Activated CD4-positive, CD25-positive, alpha-beta regulatory T cell treated with anti-CD3 and anti-CD28 coated beads, Interleukin-2, amount 50 U/mL, for 16 hours (primary cell): ENCODE data around the gene TSPAN33.
"Not testable (repeated sequence)": the region's sequence is repeated elsewhere in the genome, so short reads cannot be mapped to it uniquely, and the experiment has no call there.

Experiments used
- DNase-seq: peaks from one replicate; pipeline ENCODE4 v3.0.0-alpha.2; 2020; ENCODE audit warnings: low read depth, low spot score

TSPAN33 gene

DNA sequence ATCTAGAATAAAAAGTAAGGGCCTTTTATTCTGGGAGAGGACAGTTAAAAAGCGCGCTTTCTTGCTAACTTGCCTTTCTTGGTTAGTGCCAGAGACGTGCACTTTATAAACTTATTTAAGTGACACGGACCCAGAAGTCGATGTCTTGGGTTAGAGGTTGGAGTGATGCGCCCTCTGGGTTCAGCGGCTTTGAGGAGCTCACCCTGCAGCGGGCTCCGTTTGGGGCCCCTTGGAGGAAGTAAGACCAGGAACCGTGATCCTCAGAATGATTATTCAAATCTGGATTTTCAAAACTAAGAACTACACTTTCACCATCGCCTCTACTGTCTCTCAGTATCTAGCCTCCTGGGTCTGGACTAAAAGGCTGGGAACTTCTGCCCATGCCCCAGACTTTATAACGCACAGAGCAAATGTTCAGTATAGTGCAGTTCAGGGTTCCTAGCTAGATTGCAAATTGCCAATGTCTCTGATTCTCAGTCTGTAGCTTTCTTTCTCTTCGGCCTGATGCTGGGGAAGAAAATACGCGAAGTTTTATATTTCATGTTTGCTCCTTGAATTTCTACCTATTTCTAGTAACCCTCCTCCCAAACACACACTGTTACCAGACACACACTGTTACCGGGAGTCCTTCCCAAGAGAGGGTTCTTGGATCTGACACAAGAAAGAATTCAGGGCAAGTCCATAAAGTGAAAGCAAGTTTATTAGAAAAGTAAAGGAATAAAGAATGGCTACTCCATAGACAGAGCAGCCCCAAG lies 25.4 kb downstream of the TSPAN33 start:
- DNase-seq, result no peak

DNA sequence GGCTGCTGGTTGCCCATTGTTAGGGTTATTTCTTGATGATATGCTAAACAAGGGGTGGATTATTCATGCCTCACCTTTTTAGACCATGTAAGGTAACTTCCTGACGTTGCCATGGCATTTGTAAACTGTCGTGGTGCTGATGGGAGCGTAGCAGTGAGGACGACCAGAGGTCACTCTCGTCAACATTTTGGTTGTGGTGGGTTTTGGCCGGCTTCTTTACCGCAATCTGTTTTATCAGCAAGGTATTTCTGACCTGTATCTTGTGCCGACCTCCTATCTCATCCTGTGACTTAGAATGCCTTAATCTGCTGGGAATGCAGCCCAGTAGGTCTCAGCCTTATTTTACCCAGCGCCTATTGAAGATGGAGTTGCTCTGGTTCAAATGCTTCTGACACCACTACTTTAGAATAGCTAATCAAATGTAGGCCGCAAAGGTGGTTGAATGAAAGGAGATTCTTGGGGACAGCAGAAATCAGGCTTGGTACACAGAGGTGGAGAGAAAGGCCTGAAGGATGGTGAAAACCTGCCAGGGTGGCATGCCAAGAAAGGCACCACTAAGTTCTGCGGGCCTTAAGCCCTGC lies 26.0 kb downstream of the TSPAN33 start:
- DNase-seq, result no peak

DNA sequence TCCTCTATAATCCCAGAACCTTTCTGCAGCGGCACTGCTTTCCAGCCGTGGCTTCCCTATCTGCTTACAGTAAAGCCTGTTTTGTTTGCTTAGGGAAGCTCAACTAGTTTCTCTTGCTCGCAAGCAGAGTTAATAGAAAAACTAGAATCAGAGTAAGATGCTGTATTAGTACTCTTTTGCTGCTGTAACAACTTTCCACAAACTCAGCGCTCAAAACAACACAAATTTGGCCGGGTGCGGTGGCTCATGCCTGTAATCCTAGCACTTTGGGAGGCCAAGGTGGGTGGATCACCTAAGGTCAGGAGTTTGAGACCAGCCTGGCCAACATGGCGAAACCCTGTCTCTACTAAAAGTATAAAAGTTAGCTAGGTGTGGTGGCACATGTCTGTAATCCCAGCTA lies 29.4 kb downstream of the TSPAN33 start:
- not testable (repeated sequence) for DNase-seq

DNA sequence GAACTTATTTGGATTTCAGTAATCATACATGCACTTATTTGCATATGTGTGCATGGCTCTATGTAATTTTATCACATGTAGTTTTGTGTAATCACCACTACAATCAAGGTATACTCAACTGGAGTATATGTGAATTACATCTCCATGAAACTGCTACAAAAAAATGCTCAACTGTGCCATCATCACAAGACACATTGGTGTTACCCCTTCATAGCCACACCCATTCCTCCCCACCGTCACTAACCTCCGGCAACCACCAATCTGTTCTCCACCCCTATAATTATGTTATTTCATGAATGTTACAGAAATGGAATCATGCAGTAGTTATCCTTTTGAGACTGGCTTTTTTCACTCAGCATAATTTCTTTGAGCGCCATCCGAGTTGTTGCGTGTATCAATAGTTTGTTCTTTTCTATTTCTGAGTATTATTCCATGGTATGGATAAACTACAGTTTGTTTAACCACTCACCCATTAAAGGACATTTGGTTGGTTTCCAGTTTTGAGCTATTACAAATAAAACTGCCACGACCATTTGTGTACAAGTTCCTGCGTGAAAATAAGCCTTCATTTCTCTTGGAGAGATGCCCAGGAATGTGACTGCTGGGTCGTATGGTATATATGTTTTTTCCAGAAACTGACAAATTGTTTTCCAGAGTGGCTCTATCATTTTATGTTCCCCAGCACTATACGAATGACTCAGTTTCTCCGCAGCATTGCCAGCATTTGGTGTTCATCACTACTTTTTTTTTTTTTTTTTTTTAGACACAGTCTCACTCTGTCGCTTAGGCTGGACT lies 32.6 kb downstream of the TSPAN33 start:
- no peak for DNase-seq

DNA sequence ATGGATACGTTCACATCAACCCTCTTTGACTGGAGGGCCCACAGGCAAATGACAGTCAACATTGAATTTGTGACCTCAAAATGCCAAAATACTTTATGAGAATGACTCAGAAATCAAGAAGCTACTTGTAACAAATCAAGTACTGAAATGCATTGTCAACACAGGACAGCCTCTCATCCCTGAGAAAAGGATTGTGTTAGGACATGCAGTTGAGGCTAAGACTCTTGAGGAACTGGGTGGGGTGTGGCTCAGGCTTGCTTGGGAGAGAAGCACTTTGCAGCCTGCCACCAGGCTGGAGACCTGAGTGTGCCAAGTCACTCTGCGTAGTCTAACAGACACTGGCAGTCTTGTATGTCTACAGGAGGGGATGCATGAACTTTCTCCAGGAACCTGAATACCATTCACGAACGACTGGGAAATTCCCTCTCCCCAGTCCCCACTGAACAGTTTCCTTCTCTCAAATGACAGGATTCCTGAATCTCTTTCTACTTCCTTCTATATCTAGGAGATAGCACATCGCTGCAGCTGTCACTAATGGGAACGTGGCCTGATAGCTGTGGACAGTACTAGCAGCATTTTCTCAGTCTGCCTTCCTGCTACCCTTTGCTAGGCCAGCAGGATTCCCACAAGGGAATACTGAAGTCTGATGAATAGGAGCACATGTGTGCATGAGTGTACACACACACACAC lies 40.6 kb downstream of the TSPAN33 start:
- no peak for DNase-seq

DNA sequence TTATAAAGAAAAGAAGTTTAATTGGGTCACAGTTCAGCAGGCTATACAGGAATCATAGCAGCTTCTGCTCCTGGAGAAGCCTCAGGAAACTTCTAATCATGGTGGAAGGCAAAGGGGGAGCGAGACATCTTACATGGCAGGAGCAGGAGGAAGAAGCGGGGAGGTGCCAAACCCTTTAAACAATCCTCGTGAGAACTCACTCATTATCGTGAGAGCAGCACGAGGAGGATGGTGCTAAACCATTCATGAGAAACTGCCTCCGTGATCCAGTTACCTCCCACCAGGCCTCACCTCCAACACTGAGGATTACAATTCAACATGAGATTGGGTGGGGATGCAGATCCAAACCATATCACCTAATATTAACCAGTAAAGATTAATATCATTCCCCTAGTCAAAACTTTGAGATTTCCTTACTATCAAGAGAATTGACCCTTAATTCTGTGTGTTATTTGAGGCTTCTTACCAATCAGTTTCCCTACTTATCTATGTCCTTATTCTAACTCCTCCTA lies 42.3 kb downstream of the TSPAN33 start:
- DNase-seq, result no peak

DNA sequence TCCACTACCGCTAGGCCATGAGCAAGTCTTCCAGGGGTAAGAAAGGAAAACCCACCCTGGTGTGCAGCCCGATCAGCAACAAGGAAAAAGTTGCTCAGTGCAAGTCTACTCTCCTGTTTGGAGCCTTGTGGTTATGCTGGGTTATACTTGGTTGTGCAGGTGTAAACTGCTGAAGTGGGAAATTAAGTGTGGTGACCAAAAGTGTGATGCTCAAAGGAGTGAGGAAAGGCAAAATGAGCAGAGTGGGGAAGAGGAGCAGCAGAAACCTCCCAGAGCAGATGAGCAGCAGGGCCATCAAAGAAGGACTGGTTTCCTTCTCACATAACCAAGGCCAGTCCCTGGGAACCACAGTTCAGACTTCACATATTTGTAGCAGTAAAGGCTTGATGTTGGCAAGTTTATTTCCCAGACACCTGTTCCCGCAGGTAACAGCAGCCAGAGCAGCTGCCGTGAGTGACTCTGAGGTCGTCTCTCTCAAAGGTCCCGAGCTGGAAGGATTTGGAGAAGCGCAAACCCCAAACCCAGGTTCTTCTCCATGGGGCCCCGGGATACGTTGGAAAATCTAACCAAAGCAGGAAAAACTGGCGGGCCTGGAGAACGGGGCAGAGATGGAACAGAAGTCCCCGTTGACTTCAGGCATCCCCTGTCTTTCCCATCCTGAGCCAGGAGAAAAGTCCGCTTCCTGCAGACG lies 43.3 kb downstream of the TSPAN33 start:
- no peak for DNase-seq

DNA sequence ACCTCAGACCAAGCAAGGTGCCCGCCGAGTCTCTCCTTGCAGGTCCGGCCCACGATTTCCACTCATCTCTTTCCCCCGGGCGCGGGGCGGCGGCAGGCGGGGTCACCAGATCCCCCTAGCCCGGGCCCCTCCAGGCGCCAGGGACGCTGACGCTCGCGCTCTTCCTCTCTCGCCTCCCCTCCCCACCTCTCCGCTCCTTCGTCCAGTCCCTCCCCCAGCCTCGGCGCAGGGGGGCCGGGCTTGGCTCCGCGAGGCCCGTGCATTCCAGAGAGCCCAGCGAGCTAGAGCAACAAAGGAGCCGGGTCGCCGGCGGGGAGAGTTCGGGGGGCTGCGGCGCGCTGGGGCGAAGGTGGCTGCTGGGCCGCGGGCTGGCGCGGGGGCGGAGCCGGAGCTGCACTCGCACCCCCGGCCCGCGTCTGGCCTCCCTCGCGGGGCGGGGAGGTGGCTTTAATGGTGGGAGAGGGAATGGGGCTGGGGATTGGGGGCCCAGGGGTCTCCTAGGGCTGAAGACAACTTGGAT lies 43.9 kb downstream of the TSPAN33 start, which contains the start of gene SMO:
SMO (plus strand) TSS at position 262 of the 520 bp plus-strand sequence. CDS start 519 bp downstream, outside the sequence.
- DNase-seq, result no peak

DNA sequence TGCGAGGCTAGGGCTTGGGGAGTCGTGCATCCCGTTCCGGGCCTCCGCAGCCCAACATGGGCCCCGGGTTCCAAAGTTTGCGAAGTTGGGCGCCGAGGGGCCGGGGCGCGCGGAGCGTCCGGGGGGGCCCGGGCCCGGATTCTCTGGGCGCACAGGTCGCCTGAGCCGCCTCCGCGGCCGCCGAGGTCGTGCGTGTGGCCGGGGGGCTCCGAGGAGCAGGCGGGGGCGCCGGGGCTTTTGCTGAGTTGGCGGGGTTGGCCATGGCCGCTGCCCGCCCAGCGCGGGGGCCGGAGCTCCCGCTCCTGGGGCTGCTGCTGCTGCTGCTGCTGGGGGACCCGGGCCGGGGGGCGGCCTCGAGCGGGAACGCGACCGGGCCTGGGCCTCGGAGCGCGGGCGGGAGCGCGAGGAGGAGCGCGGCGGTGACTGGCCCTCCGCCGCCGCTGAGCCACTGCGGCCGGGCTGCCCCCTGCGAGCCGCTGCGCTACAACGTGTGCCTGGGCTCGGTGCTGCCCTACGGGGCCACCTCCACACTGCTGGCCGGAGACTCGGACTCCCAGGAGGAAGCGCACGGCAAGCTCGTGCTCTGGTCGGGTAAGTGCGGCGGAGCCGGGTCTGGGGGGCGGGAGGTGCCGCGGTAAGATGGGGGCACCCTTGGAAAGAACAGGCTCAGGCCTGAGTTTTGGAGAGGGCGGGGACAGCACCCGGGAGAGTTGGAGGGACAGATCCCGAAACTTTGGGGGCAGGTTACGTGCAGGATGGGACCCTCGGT lies 44.6 kb downstream of the TSPAN33 start:
- no peak for DNase-seq

DNA sequence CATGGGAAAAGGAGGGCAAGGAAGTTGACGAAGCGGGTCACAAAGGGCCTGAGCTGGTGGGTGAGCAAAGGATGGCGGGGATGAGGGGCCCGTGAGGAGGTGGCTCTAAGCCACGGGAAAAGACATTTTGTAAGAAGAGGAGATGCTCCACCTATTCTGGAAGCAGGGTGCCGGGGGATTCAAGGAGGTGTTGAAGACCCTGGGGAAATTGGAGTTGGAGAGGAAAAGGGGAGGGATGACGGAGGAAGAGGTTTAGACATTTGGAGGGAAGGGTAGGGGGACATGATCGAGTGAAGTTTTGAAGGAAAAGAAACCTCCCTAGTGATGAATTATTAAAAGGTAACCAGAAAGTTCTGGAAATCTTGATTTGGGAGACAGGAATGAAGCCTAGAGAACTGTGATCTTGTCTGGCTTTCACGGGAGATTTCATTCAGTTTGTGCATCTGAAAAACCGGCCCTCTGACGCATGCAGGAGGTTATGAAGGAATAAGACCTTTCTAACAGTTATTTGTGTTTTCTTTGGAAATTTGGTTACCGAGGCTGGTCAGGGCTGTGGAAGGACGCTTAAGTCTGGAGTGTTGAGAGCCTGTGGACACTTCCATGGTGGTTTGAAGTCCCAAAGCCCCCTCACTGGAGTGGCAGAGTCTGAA lies 45.3 kb downstream of the TSPAN33 start:
- DNase-seq, result no peak

DNA sequence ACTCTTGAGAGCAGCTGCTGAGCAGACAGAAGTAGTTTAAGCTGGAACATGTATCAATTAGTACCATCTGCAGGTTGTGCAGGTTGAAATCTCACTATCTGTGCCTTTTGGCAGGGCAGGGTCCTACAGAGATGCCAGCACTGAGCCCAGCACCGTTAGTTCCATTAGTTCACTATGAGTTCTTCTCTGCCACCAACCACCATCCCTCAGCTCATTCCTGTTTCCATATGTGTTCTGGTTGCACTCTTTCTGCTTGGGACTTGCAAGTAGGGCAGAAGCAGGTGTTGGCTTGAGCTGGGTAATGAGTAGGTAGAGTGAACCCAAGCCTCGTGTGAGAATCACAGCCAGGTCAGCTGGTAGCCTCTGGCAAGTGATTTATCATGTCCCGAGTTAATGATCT lies 46.8 kb downstream of the TSPAN33 start:
- DNase-seq, result no peak

DNA sequence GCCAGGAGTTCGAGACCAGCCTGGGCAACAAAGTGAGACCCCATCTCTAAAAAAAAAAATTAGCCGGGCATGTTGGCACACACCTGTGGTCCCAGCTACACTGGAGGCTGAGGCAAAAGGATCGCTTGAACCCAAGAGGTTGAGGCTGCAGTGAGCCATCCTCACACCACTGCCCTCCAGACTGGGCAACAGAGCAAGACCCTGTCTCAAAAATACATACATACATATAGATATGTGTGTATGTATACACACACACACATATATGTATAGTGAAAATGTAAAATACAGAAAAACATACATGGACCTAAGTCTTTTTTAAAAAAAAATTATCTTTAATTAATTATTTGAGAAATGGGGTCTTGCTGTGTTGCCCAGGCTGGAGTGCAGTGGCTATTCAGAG lies 49.4 kb downstream of the TSPAN33 start:
- no peak for DNase-seq

DNA sequence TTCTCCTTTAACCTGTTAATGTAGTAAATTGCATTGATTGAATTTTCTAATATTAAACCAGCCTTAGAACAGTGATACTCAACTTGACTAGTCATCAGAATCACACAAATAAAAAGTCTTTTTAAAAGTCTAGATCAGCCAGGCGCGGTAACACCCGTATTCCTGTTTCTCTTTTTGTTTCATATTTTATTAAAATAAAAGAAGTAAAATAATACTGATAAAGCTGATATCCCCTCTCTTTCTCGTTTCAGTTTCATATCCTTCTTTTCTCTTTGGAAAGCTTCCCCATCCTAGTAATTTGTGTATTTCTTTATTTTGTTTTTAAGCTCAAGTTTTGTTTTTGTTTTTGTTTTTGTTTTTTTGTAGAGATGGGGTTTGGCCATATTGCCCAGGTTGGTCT lies 53.3 kb downstream of the TSPAN33 start:
- no peak for DNase-seq

DNA sequence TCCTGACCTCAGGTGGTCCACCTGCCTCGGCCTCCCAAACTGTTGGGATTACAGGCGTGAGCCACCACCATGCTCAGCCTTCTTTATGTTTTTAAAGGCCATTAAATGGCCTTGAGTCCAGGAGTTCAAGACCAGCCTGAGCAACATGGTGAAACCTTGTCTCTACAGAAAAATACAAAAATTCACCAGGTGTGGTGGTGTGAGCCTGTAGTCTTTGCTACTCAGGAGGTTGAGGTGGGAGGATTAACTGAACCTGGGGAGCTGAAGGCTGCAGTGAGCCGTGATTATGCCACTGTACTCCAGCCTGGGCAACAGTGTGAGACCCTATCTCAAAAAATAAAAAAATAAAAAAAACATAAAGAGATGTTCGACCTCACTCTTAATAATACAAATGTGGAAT lies 54.9 kb downstream of the TSPAN33 start:
- DNase-seq, result no peak

DNA sequence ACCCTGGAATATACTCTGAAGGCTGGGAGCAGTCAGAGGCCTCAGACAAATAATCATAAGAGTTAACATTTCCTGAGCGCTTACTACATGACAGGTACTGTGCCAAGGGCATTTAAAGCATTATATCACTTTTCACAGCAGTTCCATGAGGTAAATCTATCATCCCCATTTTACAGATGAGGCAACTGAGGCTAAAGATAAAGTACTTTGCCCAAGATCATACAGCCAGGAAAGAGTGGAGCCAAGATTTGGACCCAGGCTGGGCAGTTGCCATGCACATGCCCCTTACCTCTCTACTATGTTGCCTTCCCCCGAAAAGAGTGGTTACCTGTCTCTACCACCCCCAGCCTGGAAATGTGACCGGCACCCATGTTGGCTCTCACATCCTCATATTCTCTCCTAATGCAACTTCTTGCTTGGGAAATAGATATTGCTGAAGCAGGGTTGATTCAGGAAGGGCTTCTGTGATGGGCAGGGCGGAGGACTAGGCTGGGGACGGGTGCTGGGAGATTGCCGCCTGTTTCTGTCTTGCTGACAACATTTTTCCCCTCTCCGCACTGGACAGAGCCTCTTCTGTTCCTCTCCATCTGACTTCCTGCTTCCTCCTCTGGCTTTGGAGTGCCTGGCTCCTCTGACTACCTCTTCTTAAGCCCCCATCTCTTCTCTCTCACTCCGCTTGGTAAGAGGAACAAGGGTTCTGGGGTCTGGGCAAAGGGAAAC lies 57.7 kb downstream of the TSPAN33 start:
- no peak for DNase-seq

DNA sequence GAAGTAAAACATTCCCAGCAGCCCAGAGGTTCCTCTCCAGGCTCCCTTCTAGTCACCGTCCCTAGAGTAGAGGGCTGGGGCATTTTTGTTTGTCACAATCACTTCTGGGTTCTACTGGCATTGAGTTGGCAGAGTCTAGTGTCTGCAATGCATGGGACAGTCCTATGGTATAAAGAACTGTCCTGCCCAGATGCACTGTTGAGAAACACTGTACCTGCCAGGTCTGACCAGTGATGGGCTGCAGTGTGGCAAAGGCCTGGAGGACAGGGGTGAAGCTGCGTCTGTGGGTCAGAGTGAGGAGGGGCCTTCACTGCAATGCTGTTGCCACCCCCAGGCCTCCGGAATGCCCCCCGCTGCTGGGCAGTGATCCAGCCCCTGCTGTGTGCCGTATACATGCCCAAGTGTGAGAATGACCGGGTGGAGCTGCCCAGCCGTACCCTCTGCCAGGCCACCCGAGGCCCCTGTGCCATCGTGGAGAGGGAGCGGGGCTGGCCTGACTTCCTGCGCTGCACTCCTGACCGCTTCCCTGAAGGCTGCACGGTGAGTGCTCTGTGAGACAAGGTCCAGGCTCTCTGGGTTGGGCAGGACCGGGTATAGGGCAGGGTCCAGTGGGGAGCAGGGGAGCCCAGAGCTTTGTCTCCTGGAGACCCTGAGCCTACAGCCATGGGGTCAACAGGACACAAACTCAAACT lies 58.7 kb downstream of the TSPAN33 start:
- no peak for DNase-seq

DNA sequence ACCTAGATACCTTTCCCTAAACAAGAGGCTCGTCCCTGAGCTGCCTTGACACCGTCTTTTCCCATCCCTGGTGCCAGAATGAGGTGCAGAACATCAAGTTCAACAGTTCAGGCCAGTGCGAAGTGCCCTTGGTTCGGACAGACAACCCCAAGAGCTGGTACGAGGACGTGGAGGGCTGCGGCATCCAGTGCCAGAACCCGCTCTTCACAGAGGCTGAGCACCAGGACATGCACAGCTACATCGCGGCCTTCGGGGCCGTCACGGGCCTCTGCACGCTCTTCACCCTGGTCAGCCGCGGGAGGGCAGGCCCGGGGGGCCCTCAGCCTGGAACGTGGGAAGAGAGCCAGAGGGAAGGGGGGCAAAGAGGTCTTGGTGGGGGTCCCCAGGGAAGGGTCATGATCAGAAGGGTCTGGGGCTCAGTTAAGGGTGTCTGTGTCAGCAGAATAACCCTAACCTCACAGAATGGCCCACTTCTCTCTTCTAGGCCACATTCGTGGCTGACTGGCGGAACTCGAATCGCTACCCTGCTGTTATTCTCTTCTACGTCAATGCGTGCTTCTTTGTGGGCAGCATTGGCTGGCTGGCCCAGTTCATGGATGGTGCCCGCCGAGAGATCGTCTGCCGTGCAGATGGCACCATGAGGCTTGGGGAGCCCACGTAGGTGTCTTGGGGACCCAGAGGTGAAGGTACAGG lies 60.8 kb downstream of the TSPAN33 start:
- no peak for DNase-seq
